ENCODE results near the gene BCL3. TPM values are rescaled to one million over a fixed set of nuclear protein-coding genes. Genes with fewer than 3 reads are reported as not detected.

BCL3 gene
- total and polyA plus RNA-seq, 7 donors: 5.7 to 36.4 (median 13.3) TPM

- WGBS, 3 donors: 6 to 11% (median 8%) methylated on average over 3 of the region's 3 CpGs
- peak; percentile 86 to 92 for DNase-seq
- TF ChIP-seq CTCF (IDR thresholded peaks at IDR 0.05): peak; percentile 92
- intact Hi-C loops (cut with DNase I): loop anchor here in 1 of 2 donors (1.0 kb wide), 1 partner anchor 44 kb away; no protein-coding TSS in a partner anchor
- Histone ChIP-seq H3K4me1 (peaks cover 14% of the 10 kb centered on the region), H3K36me3 (ENCODE audit: insufficient read depth in 1 of 2, low read depth in 1 of 2) (no peaks in the 10 kb centered on the region), H3K27me3 (ENCODE audit: insufficient read depth in 3 of 3, low read length in 2 of 3) (no peaks in the 10 kb centered on the region), H3K4me3 (no peak overlapping the region), H3K27ac (no peak overlapping the region), H3K9me3 (no peaks in the 10 kb centered on the region)
- ATAC-seq: peak; percentile 89 to 94 (median 92)
Measured at GRCh38 chr19:44800461-44800860, 52.0 kb downstream of the BCL3 start.

GRCh38 chr19:44803442-44804428, 55.2 kb downstream of the BCL3 start:
- Histone ChIP-seq H3K27me3 (ENCODE audit: insufficient read depth in 3 of 3, low read length in 2 of 3) (no peaks in the 10 kb centered on the region), H3K9me3 (no peaks in the 10 kb centered on the region), H3K4me1 (peaks cover 15% of the 10 kb centered on the region), H3K4me3 (no peak overlapping the region), H3K27ac (no peak overlapping the region), H3K36me3 (ENCODE audit: insufficient read depth in 1 of 2, low read depth in 1 of 2) (no peaks in the 10 kb centered on the region)
- ATAC-seq (peak in 2 of 4 donors; percentile 41 to 61), DNase-seq (no peak)
- WGBS, 3 donors: 57 to 61% (median 60%) methylated on average over 13 of the region's 13 CpGs
- no peak for TF ChIP-seq CTCF (IDR thresholded peaks at IDR 0.05)
- intact Hi-C loops (cut with DNase I): no loop called here

GRCh38 chr19:44806291-44806690, 57.8 kb downstream of the BCL3 start:
- intact Hi-C loops (cut with DNase I): loop anchor here in 1 of 2 donors (5.0 kb wide), 1 partner anchor 36 kb away; no protein-coding TSS in a partner anchor
- DNase-seq: no peak
- no peak for ATAC-seq
- Histone ChIP-seq H3K9me3 (no peaks in the 10 kb centered on the region), H3K27me3 (ENCODE audit: insufficient read depth in 3 of 3, low read length in 2 of 3) (no peaks in the 10 kb centered on the region), H3K4me3 (no peak overlapping the region), H3K36me3 (ENCODE audit: insufficient read depth in 1 of 2, low read depth in 1 of 2) (no peaks in the 10 kb centered on the region), H3K27ac (no peak overlapping the region), H3K4me1 (peaks cover 24% of the 10 kb centered on the region)
- 84 to 88% (median 85%) methylated on average over 7 of the region's 7 CpGs for WGBS, 3 donors
- TF ChIP-seq CTCF (IDR thresholded peaks at IDR 0.05): no peak

GRCh38 chr19:44807162-44807561, 58.7 kb downstream of the BCL3 start:
- Histone ChIP-seq H3K36me3 (ENCODE audit: insufficient read depth in 1 of 2, low read depth in 1 of 2) (no peaks in the 10 kb centered on the region), H3K27me3 (ENCODE audit: insufficient read depth in 3 of 3, low read length in 2 of 3) (no peaks in the 10 kb centered on the region), H3K4me3 (no peak overlapping the region), H3K9me3 (no peaks in the 10 kb centered on the region), H3K27ac (no peak overlapping the region), H3K4me1 (peaks cover 24% of the 10 kb centered on the region)
- WGBS, 3 donors: 68 to 90% (median 70%) methylated on average over 5 of the region's 5 CpGs
- DNase-seq: no peak
- no peak for TF ChIP-seq CTCF (IDR thresholded peaks at IDR 0.05)
- ATAC-seq: peak in 2 of 4 donors; percentile 17 to 29
- intact Hi-C loops (cut with DNase I): loop anchor here in 1 of 2 donors (5.0 kb wide), 1 partner anchor 35 kb away; no protein-coding TSS in a partner anchor
